T follicular helper cell (primary cell): ENCODE measurements around the gene SEMA6D.

ENCODE experiments used
- DNase-seq: peaks from one replicate; pipeline ENCODE4 v3.0.0-alpha.2; 2020; ENCODE audit warnings: low read depth

SEMA6D gene

GRCh38 chr15:47743886-47744285 is 26.6 kb downstream of the SEMA6D start:
- DNase-seq = no peak

- no peak for DNase-seq
Observed at GRCh38 chr15:47744496-47744895, 27.2 kb downstream of the SEMA6D start.

GRCh38 chr15:47744973-47745372 is 27.7 kb downstream of the SEMA6D start:
- no peak for DNase-seq

GRCh38 chr15:47746516-47746915 is 29.2 kb downstream of the SEMA6D start:
- no peak for DNase-seq

- no peak for DNase-seq
Observed at GRCh38 chr15:47750030-47750739, 32.9 kb downstream of the SEMA6D start.

- no peak for DNase-seq
Observed at GRCh38 chr15:47750740-47751262, 33.5 kb downstream of the SEMA6D start.

- no peak for DNase-seq
Observed at GRCh38 chr15:47753591-47753990, 36.3 kb downstream of the SEMA6D start.

GRCh38 chr15:47754312-47754711 is 37.0 kb downstream of the SEMA6D start:
- DNase-seq = no peak

GRCh38 chr15:47755941-47756340 is 38.6 kb downstream of the SEMA6D start:
- DNase-seq = no peak

GRCh38 chr15:47756872-47757271 is 39.6 kb downstream of the SEMA6D start:
- DNase-seq = no peak

GRCh38 chr15:47757331-47757730 is 40.0 kb downstream of the SEMA6D start:
- DNase-seq = no peak

- no peak for DNase-seq
Observed at GRCh38 chr15:47762621-47763020, 45.3 kb downstream of the SEMA6D start.

GRCh38 chr15:47764666-47765065 is 47.4 kb downstream of the SEMA6D start:
- no peak for DNase-seq

GRCh38 chr15:47766406-47766805 is 49.1 kb downstream of the SEMA6D start:
- DNase-seq = no peak

- no peak for DNase-seq
Observed at GRCh38 chr15:47767035-47767434, 49.7 kb downstream of the SEMA6D start.

GRCh38 chr15:47768735-47769134 is 51.4 kb downstream of the SEMA6D start:
- no peak for DNase-seq

GRCh38 chr15:47769166-47769565 is 51.9 kb downstream of the SEMA6D start:
- no peak for DNase-seq

- no peak for DNase-seq
Observed at GRCh38 chr15:47773143-47773542, 55.8 kb downstream of the SEMA6D start.

- DNase-seq = no peak
Observed at GRCh38 chr15:47778263-47778770, 61.0 kb downstream of the SEMA6D start.

GRCh38 chr15:47780971-47781370 is 63.7 kb downstream of the SEMA6D start:
- DNase-seq = no peak

- DNase-seq = no peak
Observed at GRCh38 chr15:47781527-47781926, 64.2 kb downstream of the SEMA6D start.

GRCh38 chr15:47784820-47785219 is 67.5 kb downstream of the SEMA6D start:
- DNase-seq = no peak

GRCh38 chr15:47786371-47786770 is 69.1 kb downstream of the SEMA6D start:
- DNase-seq = no peak

GRCh38 chr15:47787875-47788274 is 70.6 kb downstream of the SEMA6D start:
- no peak for DNase-seq
